ENCODE measurements around the gene VAMP7.
"Not testable (repeated sequence)": the region's sequence is repeated elsewhere in the genome, so short reads cannot be mapped to it uniquely, and the experiment has no call there.

VAMP7 gene

GRCh38 chrX:155896512-155896911 is 15.4 kb downstream of the VAMP7 start:
- H3K27me3 ChIP-seq (ENCODE audit: insufficient read depth, poor library complexity, severe bottlenecking) = no peaks in the 10 kb centered on the region
- H3K27ac ChIP-seq (replicated peaks) = no peak overlapping the region
- TF ChIP-seq CTCF (IDR thresholded peaks at IDR 0.05; ENCODE audit: insufficient read depth, low read length) = no peak
- TF ChIP-seq SPI1 (IDR thresholded peaks at IDR 0.05; ENCODE audit: borderline replicate concordance, low read depth) = peak; percentile 13; the same call in 1 of the 2 replicates
- TF ChIP-seq GABPA (IDR thresholded peaks at IDR 0.05; ENCODE audit: low read depth) = no peak
- TF ChIP-seq REST (IDR thresholded peaks at IDR 0.05; ENCODE audit: insufficient replicate concordance, low read depth) = no peak
- TF ChIP-seq POLR2AphosphoS5 (IDR thresholded peaks at IDR 0.05; ENCODE audit: low read depth) = no peak
- no peak overlapping the region for H3K4me3 ChIP-seq (replicated peaks; ENCODE audit: insufficient read depth, low read length)
- DNase-seq (ENCODE audit: low read depth in 1 of 2, low spot score in 1 of 2) = peak in 1 of 2 experiments; percentile 62

- no peaks in the 10 kb centered on the region for H3K27me3 ChIP-seq (ENCODE audit: insufficient read depth, poor library complexity, severe bottlenecking)
- no peak overlapping the region for H3K4me3 ChIP-seq (replicated peaks; ENCODE audit: insufficient read depth, low read length)
- H3K27ac ChIP-seq (replicated peaks) = no peak overlapping the region
- no peak for TF ChIP-seq REST (IDR thresholded peaks at IDR 0.05; ENCODE audit: insufficient replicate concordance, low read depth)
- TF ChIP-seq POLR2AphosphoS5 (IDR thresholded peaks at IDR 0.05; ENCODE audit: low read depth) = no peak
- no peak for TF ChIP-seq SPI1 (IDR thresholded peaks at IDR 0.05; ENCODE audit: borderline replicate concordance, low read depth)
- TF ChIP-seq GABPA (IDR thresholded peaks at IDR 0.05; ENCODE audit: low read depth) = no peak
- no peak for TF ChIP-seq CTCF (IDR thresholded peaks at IDR 0.05; ENCODE audit: insufficient read depth, low read length)
- no peak for DNase-seq (ENCODE audit: low read depth in 1 of 2, low spot score in 1 of 2)
These were observed 18.2 kb downstream of the VAMP7 start for GRCh38 chrX:155899366-155899765.

GRCh38 chrX:155900765-155901164 is 19.6 kb downstream of the VAMP7 start:
- TF ChIP-seq GABPA (IDR thresholded peaks at IDR 0.05; ENCODE audit: low read depth) = no peak
- no peak for TF ChIP-seq CTCF (IDR thresholded peaks at IDR 0.05; ENCODE audit: insufficient read depth, low read length)
- TF ChIP-seq POLR2AphosphoS5 (IDR thresholded peaks at IDR 0.05; ENCODE audit: low read depth) = no peak
- TF ChIP-seq SPI1 (IDR thresholded peaks at IDR 0.05; ENCODE audit: borderline replicate concordance, low read depth) = no peak
- no peak for TF ChIP-seq REST (IDR thresholded peaks at IDR 0.05; ENCODE audit: insufficient replicate concordance, low read depth)
- no peak for DNase-seq (ENCODE audit: low read depth in 1 of 2, low spot score in 1 of 2)
- Histone ChIP-seq H3K27me3 (ENCODE audit: insufficient read depth, poor library complexity, severe bottlenecking) (no peaks in the 10 kb centered on the region), H3K4me3 (replicated peaks; ENCODE audit: insufficient read depth, low read length) (no peak overlapping the region), H3K27ac (replicated peaks) (no peak overlapping the region)

- H3K27me3 ChIP-seq (ENCODE audit: insufficient read depth, poor library complexity, severe bottlenecking); DNase-seq (ENCODE audit: low read depth in 1 of 2, low spot score in 1 of 2); H3K27ac ChIP-seq (replicated peaks); H3K4me3 ChIP-seq (replicated peaks; ENCODE audit: insufficient read depth, low read length): not testable (repeated sequence)
These were observed 26.5 kb downstream of the VAMP7 start for GRCh38 chrX:155907661-155908060.

Measured in HL-60 (cell line).